Kidney capillary endothelial cell (primary cell): Measurements from ENCODE around the gene PASD1.
"Not testable (repeated sequence)": the region's sequence is repeated elsewhere in the genome, so short reads cannot be mapped to it uniquely, and the experiment has no call there.

ENCODE experiments used
- DNase-seq: peaks from one replicate; pipeline ENCODE4 v3.0.0-alpha.2; 2018; ENCODE audit warnings: low spot score

Gene PASD1, protein sequence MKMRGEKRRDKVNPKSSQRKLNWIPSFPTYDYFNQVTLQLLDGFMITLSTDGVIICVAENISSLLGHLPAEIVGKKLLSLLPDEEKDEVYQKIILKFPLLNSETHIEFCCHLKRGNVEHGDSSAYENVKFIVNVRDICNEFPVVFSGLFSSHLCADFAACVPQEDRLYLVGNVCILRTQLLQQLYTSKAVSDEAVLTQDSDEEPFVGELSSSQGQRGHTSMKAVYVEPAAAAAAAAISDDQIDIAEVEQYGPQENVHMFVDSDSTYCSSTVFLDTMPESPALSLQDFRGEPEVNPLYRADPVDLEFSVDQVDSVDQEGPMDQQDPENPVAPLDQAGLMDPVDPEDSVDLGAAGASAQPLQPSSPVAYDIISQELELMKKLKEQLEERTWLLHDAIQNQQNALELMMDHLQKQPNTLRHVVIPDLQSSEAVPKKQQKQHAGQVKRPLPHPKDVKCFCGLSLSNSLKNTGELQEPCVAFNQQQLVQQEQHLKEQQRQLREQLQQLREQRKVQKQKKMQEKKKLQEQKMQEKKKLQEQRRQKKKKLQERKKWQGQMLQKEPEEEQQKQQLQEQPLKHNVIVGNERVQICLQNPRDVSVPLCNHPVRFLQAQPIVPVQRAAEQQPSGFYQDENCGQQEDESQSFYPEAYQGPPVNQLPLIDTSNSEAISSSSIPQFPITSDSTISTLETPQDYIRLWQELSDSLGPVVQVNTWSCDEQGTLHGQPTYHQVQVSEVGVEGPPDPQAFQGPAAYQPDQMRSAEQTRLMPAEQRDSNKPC

DNA sequence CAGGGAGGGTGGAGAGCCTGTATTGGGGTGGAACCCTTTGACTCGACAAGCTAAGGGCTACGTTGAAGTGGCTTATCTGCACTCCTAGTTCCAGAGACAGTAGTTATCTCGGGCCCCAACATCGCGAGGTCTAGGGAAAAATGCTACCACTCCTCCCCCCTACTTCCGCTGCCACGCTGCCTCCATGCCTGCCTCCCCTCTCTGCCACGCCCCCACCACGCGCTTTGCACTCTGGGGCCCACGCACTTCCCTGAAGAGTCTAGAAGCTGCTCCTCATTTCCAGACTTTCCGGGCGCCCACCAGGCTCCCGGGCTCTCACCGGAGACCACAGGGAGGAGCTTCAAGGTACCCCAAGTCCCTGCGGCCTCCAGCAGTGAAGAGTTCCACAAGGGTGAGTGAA, at the start of gene PASD1:
TSS of gene PASD1 (plus strand) at position 227 of the 400 bp plus-strand sequence. CDS start 37,879 bp downstream, outside the sequence.
- DNase-seq: no peak

DNA sequence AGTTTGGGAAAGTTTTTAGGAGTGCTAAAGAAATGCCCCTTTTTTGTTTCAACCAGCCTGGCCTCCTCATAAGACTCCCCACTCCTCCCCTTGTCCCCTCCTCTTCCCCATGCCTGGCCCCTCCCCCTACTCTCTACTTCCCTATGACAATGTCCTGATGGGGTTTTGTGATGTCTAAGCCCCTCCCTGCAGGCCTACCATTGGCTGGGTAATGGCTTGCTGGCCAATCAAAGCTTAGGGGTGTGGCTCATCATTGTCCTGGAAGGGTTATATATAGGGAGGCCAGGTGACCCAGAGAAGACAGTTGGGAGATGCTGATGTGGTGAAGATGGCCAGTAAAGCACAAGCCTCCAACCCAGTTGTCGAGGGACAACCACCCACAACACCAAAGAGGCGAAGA, 48.2 kb upstream of the PASD1 start:
- no peak for DNase-seq

GRCh38 chrX:151516538-151517187, 46.8 kb upstream of the PASD1 start:
- DNase-seq: no peak

DNA sequence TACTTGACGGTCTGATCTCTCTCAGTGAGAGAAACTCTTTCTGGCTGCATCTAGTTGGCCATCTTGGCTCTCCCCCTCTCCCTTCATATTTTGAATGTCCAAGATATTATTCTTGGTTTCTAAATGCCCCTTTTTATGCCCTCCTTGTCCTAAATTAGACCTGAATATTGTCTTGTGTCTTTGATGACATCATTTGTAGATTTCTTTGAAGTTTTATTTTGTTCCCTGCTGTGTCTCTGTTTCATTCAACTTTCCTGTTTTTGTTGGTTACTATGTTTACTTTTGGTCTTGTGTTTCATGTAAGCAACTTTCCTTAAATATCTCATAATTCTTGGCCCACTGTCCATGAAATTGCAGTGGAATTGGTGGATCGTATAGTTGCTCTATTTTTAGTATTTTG, 46.1 kb upstream of the PASD1 start:
- DNase-seq: no peak

DNA sequence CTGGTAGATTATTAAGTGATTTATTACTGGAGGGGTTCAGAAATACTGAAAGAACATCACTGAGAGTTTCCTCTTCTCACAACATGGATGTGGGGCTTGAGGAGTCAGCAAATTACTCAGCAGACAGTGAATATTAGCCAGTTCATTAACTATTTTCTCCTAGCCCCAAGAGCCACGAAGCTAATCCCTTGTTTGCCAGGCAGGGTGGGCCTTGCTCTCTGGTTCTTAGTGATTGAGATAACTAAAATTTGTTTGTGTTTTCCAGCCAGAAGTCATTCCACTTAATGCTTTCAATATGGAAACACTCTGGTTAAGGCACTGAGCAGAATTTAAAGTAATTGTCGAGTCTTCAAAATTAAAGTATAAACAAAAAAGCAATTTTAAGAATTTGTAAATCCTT, 40.1 kb upstream of the PASD1 start:
- no peak for DNase-seq

GRCh38 chrX:151536571-151536970, 26.9 kb upstream of the PASD1 start:
- no peak for DNase-seq

GRCh38 chrX:151537572-151537971, 25.9 kb upstream of the PASD1 start:
- no peak for DNase-seq

DNA sequence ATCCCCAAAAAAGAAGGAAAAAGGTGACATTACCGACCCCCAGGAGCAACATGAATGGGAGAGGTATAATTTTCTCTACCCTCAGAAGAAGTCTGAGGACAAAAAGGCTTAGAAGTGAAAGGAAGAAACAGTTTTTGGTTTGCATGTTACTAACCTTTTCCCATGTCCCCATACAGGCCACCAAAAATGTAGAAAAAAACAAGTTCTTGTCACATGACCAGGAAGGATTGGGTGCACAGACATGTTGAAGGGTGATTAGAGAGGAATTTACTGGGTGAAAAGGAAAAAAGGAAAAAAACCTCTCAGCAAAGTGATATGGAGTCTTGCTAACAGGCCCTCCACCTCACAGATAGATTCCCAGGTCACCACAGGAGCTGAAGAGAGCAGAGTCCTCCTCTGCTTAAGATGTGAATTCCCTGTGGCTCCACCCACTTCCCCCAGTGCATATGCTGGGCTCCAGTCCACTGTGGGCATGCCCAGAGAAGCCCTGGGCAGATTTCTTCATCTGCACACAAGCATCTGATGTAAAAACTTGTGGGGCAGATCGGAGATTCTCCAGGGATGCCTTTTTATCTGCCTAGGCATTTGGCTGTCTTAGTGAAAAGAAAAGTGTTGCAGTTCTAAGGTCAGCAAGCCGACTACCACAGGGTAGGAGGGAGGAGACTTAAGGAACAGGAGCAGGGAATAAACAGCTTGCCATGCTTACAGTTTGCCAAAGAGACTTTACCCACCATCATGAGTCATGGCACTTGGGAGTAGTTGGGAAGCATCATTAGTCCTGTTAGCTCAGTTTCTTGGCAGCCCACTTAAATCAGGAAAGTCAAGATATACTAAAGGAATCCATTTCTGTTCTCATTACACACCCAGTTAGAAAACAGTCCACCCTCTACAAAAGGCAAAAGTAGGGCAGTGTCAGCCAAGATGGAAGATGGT, 25.0 kb upstream of the PASD1 start:
- no peak for DNase-seq

GRCh38 chrX:151543706-151544105, 19.8 kb upstream of the PASD1 start:
- no peak for DNase-seq

DNA sequence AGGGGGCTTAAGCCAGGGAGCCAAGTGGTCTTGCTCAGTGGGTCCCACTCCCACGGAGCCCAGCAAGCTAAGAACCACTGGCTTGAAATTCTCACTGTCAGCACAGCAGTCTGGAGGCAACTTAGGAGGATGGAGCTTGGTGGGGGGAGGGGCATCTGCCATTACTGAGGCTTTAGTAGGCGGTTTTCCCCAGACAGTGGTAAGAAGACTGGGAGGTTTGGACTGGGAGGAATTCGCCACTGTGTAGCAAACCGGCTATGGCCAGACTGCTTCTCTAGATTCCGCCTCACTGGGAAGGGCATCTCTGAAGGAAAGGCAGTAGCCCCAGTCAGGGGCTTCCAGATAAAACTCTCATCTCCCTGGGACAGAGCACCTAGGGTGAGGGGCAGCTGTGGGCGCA, 17.2 kb upstream of the PASD1 start:
- DNase-seq: not testable (repeated sequence)

DNA sequence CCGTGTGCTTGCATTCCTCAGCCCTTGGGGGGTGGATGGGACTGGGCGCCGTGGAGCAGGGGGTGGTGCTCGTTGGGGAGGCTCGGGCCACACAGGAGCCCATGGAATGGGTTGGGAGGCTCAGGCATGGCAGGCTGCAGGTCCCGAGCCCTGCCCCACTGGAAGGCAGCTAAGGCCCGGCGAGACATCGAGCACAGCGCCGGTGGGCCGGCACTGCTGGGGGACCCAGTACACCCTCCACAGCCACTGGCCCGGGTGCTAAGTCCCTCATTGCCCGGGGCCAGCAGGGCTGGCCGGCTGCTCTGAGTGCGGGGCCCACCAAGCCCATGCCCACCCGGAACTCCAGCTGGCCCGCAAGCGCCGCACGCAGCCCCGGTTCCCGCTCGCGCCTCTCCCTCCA, 12.3 kb upstream of the PASD1 start:
- DNase-seq: not testable (repeated sequence)

- DNase-seq: no peak
Observed at GRCh38 chrX:151552743-151553142, 10.7 kb upstream of the PASD1 start.

DNA sequence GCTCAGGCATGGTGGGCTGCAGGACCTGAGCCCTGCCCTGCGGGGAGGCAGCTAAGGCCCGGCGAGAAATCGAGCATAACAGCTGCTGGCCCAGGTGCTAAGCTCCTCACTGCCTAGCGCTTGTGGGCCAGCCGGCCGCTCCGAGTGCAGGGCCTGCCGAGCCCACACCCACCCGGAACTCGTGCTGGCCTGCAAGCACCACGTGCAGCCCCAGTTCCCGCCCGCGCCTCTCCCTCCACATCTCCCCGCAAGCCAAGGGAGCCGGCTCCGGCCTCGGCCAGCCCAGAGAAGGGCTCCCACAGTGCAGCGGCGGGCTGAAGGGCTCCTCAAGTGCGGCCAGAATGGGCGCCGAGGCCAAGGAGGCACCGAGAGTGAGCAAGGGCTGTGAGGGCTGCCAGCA, 8.2 kb upstream of the PASD1 start:
- not testable (repeated sequence) for DNase-seq

- not testable (repeated sequence) for DNase-seq
Observed at GRCh38 chrX:151562485-151562884, 990 bp upstream of the PASD1 start.

GRCh38 chrX:151563003-151563402, 472 bp upstream of the PASD1 start:
- not testable (repeated sequence) for DNase-seq

DNA sequence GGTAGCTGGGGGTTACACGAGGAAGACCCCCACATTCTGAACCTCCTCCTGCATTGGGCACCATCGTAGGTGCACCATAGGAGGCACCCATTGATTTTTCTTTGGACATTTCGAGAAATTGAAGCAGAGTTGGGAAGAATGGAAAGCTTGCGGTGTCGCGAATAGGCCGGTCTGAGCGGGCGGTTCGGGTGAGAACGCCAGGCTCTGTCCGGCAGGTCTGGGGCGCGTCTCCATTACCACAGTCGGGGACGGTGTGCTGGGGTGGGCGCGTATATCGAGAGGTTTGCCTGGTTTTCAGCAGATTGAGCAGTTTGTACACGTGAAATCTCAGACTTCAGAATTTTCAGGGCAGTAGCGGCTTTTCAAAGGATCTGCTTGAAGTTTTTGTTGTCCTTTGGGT, 560 bp downstream of the PASD1 start:
- no peak for DNase-seq

GRCh38 chrX:151566872-151567271, 3.4 kb downstream of the PASD1 start:
- DNase-seq: not testable (repeated sequence)

GRCh38 chrX:151570561-151570960, 7.1 kb downstream of the PASD1 start:
- DNase-seq: no peak

GRCh38 chrX:151593384-151593783, 29.9 kb downstream of the PASD1 start:
- DNase-seq: not testable (repeated sequence)

GRCh38 chrX:151596282-151596681, 32.8 kb downstream of the PASD1 start:
- no peak for DNase-seq

- no peak for DNase-seq
Observed at GRCh38 chrX:151604931-151605330, 41.5 kb downstream of the PASD1 start.

DNA sequence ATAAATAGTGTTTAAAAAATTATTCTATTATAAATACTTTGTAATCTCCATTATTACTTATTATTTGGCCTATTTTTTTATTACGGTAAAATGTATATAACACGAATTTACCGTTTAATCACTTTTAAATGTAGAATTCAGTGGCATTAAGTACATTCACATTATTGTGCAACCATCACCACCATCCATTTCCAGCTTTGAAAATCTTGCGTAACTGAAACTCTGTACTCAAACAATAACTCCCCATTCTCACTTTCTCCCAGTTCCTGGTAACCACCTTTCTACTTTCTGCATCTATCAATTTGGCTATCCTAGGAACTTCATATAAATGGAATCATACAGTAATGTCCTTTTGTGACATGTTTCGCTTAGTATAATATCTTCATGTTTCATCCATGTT, 45.7 kb downstream of the PASD1 start:
- no peak for DNase-seq
